H9 (cell line): ENCODE results near the gene MRC1. TPM values are rescaled to one million over a fixed set of nuclear protein-coding genes. Genes with fewer than 3 reads are reported as not detected.

Source experiments
- DNase-seq: peaks from one replicate; pipeline ENCODE4 v3.0.0-alpha.2; 2017
- H2AFZ ChIP-seq: one replicate; pipeline ENCODE4 v1.6.1; 2013; ENCODE audit warnings: mild to moderate bottlenecking, low read length, control low read depth, moderate library complexity
- H2AK5ac ChIP-seq: 2 replicates; pipeline ENCODE4 v1.6.1; 2013; ENCODE audit warnings: low read length, control low read depth, mixed read lengths; ENCODE audit not compliant: insufficient read length
- H2BK120ac ChIP-seq: one replicate; pipeline ENCODE4 v1.6.1; 2013; ENCODE audit warnings: low read depth, mild to moderate bottlenecking, low read length, control low read depth, inconsistent platforms; ENCODE audit not compliant: poor library complexity, severe bottlenecking
- H2BK12ac ChIP-seq: 2 replicates; pipeline ENCODE4 v1.6.1; 2013; ENCODE audit warnings: low read length, control low read depth, mixed read lengths, low read depth; ENCODE audit not compliant: insufficient read length
- H2BK15ac ChIP-seq: 2 replicates; pipeline ENCODE4 v1.6.1; 2013; ENCODE audit warnings: low read depth, low read length, control low read depth
- H2BK20ac ChIP-seq: one replicate; pipeline ENCODE4 v1.6.1; 2013; ENCODE audit warnings: low read depth, mild to moderate bottlenecking, low read length, control low read depth, inconsistent platforms; ENCODE audit not compliant: poor library complexity, severe bottlenecking
- H2BK5ac ChIP-seq: 2 replicates; pipeline ENCODE4 v1.6.1; 2013; ENCODE audit warnings: low read length, control low read depth, mixed read lengths; ENCODE audit not compliant: insufficient read length
- H3K14ac ChIP-seq: 2 replicates; pipeline ENCODE4 v1.6.1; 2013; ENCODE audit warnings: low read length, control low read depth; ENCODE audit not compliant: insufficient read depth
- H3K18ac ChIP-seq: 2 replicates; pipeline ENCODE4 v1.6.1; 2013; ENCODE audit warnings: low read depth, mild to moderate bottlenecking, mixed read lengths, low read length, control low read depth; ENCODE audit not compliant: insufficient read length
- H3K23ac ChIP-seq: 2 replicates; pipeline ENCODE4 v1.6.1; 2013; ENCODE audit warnings: low read length, control low read depth, mixed read lengths, low read depth; ENCODE audit not compliant: insufficient read length
- H3K23me2 ChIP-seq: 2 replicates; pipeline ENCODE4 v1.6.1; 2013; ENCODE audit warnings: low read depth, mild to moderate bottlenecking, mixed read lengths, low read length, control low read depth; ENCODE audit not compliant: insufficient read length, poor library complexity, severe bottlenecking
- H3K27ac ChIP-seq: 2 replicates; pipeline ENCODE4 v1.5.1; 2013; ENCODE audit warnings: low read length, control low read depth, mixed read lengths, low read depth; ENCODE audit not compliant: insufficient read length
- H3K27me3 ChIP-seq: 2 replicates; pipeline ENCODE4 v1.6.1; 2013; ENCODE audit warnings: low read length, control low read depth, inconsistent platforms; ENCODE audit not compliant: insufficient read depth
- H3K4ac ChIP-seq: 2 replicates; pipeline ENCODE4 v1.6.1; 2013; ENCODE audit warnings: low read depth, mild to moderate bottlenecking, control low read depth, inconsistent platforms, low read length, moderate library complexity
- H3K4me1 ChIP-seq: 2 replicates; pipeline ENCODE4 v1.6.1; 2013; ENCODE audit warnings: low read length, control low read depth, inconsistent platforms; ENCODE audit not compliant: insufficient read depth
- H3K4me2 ChIP-seq: 2 replicates; pipeline ENCODE4 v1.6.1; 2013; ENCODE audit warnings: low read length, control low read depth, mixed read lengths; ENCODE audit not compliant: insufficient read length, insufficient read depth
- H3K56ac ChIP-seq: 2 replicates; pipeline ENCODE4 v1.6.1; 2013; ENCODE audit warnings: low read depth, mild to moderate bottlenecking, mixed read lengths, low read length, control low read depth; ENCODE audit not compliant: insufficient read length
- H3K79me1 ChIP-seq: 2 replicates; pipeline ENCODE4 v1.6.1; 2013; ENCODE audit warnings: low read depth, mild to moderate bottlenecking, moderate library complexity, low read length, control low read depth, inconsistent platforms; ENCODE audit not compliant: insufficient read depth, poor library complexity, severe bottlenecking
- H3K79me2 ChIP-seq: 2 replicates; pipeline ENCODE4 v1.6.1; 2013; ENCODE audit warnings: low read length, control low read depth, inconsistent platforms; ENCODE audit not compliant: insufficient read depth
- H3K9ac ChIP-seq: 2 replicates; pipeline ENCODE4 v1.6.1; 2013; ENCODE audit warnings: low read length, control low read depth, mixed read lengths; ENCODE audit not compliant: insufficient read length; ENCODE audit errors: extremely low read depth
- H3K9me3 ChIP-seq: one replicate; pipeline ENCODE4 v1.6.1; 2013; ENCODE audit warnings: low read depth, low read length, inconsistent platforms; ENCODE audit not compliant: control insufficient read depth
- H3T11ph ChIP-seq: one replicate; pipeline ENCODE4 v1.6.1; 2013; ENCODE audit warnings: mild to moderate bottlenecking, low read length, control low read depth, inconsistent platforms
- H4K20me1 ChIP-seq: one replicate; pipeline ENCODE4 v1.6.1; 2013; ENCODE audit not compliant: control insufficient read depth, insufficient read length, insufficient read depth
- H4K5ac ChIP-seq: 2 replicates; pipeline ENCODE4 v1.6.1; 2013; ENCODE audit warnings: low read depth, mild to moderate bottlenecking, mixed read lengths, low read length, control low read depth; ENCODE audit not compliant: insufficient read length
- H4K8ac ChIP-seq: replicated peaks from 2 replicates; pipeline ENCODE4 v1.6.1; 2013; ENCODE audit warnings: low read length, control low read depth, mixed read lengths, low read depth; ENCODE audit not compliant: insufficient read length
- H4K91ac ChIP-seq: 2 replicates; pipeline ENCODE4 v1.6.1; 2013; ENCODE audit warnings: low read depth, mild to moderate bottlenecking, moderate library complexity, mixed read lengths, low read length, control low read depth; ENCODE audit not compliant: insufficient read length
- H3K27ac Mint-ChIP-seq, 3 experiments: 2 replicates in 2 of 3; 3 replicates in 1 of 3; pipeline ENCODE4 v1.8.0; 2020 to 2021; ENCODE audit warnings: mixed read lengths in 3 of 3, mild to moderate bottlenecking in 1 of 3, moderate library complexity in 1 of 3
- H3K27me3 Mint-ChIP-seq: 2 replicates; pipeline ENCODE4 v1.8.0; 2021; ENCODE audit warnings: low read depth, mild to moderate bottlenecking, moderate library complexity, mixed read lengths
- H3K36me3 Mint-ChIP-seq, 3 experiments: 2 replicates in 2 of 3; 3 replicates in 1 of 3; pipeline ENCODE4 v1.8.0; 2020 to 2021; ENCODE audit warnings: low read depth in 3 of 3, mixed read lengths in 3 of 3; ENCODE audit not compliant: insufficient read depth in 1 of 3
- H3K4me1 Mint-ChIP-seq, 2 experiments: 2 replicates each; pipeline ENCODE4 v1.8.0; 2020; ENCODE audit warnings: mixed read lengths in 2 of 2
- H3K4me3 Mint-ChIP-seq, 2 experiments: 2 replicates in 1 of 2; 3 replicates in 1 of 2; pipeline ENCODE4 v1.8.0; 2020 to 2021; ENCODE audit warnings: mild to moderate bottlenecking in 2 of 2, mixed read lengths in 2 of 2, moderate library complexity in 1 of 2
- H3K9me3 Mint-ChIP-seq, 2 experiments: 2 replicates in 1 of 2; 3 replicates in 1 of 2; pipeline ENCODE4 v1.8.0; 2020; ENCODE audit warnings: mild to moderate bottlenecking in 2 of 2, mixed read lengths in 2 of 2, moderate library complexity in 1 of 2
- CTCF ChIP-seq: fragments of 200-600 bp; sonication (generic); conservative IDR thresholded peaks from 3 replicates; pipeline ENCODE4 v1.8.0; 2021; ENCODE audit warnings: antibody characterized with exemption, mild to moderate bottlenecking
- WGBS: extraction: QIAGEN DNeasy Blood & Tissue Kit; methylation state at CpG from one replicate; pipeline ENCODE4 v1.1.7; 2013; ENCODE audit warnings: missing lambda C conversion rate, low lambda C conversion rate, mixed read lengths; ENCODE audit not compliant: insufficient read length; ENCODE audit errors: extremely low coverage; 5-methylcytosine and 5-hydroxymethylcytosine counted together
- total RNA-seq: library from RNA; stranded (reverse); gene quantifications from 2 replicates; pipeline ENCODE4 v1.2.1, GENCODE V29; 2021

The MRC1 gene
- total RNA-seq, 1 experiment from 2014 or later = not detected

DNA sequence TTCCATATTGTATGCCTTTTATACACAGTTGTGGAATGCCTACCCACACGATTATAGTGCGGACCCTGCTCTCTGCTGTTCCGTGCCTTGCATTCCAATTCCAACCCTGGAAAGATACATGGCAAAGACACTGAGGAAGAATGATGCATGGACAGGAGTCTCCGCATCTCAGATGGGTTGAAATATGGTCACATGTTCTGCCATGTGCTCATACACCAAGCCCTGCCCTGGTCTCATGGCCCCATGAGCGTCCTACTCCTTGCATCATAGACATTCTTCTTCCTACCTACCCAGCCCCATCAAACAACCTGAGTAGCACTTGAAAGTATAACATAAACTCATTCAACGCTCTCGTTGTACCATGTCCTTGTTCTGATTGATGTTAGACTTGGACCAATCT, 148.9 kb downstream of the MRC1 start:
- Histone ChIP-seq H2BK5ac (no peak overlapping the region), H2BK120ac (no peak overlapping the region), H3K18ac (no peak overlapping the region), H4K20me1 (no peaks in the 10 kb centered on the region), H4K8ac (no peak overlapping the region), H3K79me2 (no peaks in the 10 kb centered on the region), H3K4ac (no peak overlapping the region), H2AK5ac (no peak overlapping the region), H3K56ac (no peak overlapping the region), H3K4me2 (no peak overlapping the region), H3T11ph (no peak overlapping the region), H2BK12ac (no peak overlapping the region), H3K14ac (no peak overlapping the region), H3K27me3 (no peaks in the 10 kb centered on the region), H3K27ac (no peak overlapping the region), H3K23ac (no peak overlapping the region), H3K9me3 (no peaks in the 10 kb centered on the region), H4K91ac (no peak overlapping the region), H2BK15ac (no peak overlapping the region), H4K5ac (no peak overlapping the region), H3K79me1 (no peaks in the 10 kb centered on the region), H3K9ac (no peak overlapping the region), H2AFZ (no peak overlapping the region), H2BK20ac (no peak overlapping the region), H3K4me1 (no peaks in the 10 kb centered on the region), H3K23me2 (no peaks in the 10 kb centered on the region)
- Mint-ChIP-seq H3K27me3 (no peaks in the 10 kb centered on the region), H3K4me3 (no peak overlapping the region), H3K9me3 (peaks cover 3 to 11% of the 10 kb centered on the region in 2 experiments), H3K36me3 (peaks cover 0 to 8% (median 0%) of the 10 kb centered on the region in 3 experiments; a peak in 4 of 7 replicates), H3K27ac (no peak overlapping the region; a peak in 1 of 7 replicates), H3K4me1 (peaks cover 0 to 6% of the 10 kb centered on the region in 2 experiments; a peak in 3 of 4 replicates)
- no CpG with 5 or more reads among the region's 7 CpGs for WGBS
- no peak for TF ChIP-seq CTCF
- DNase-seq = no peak
